Hypothalamus (tissue), 51 donors: ENCODE data around the gene PLEK.
"Not testable (repeated sequence)": the region's sequence is repeated elsewhere in the genome, so short reads cannot be mapped to it uniquely, and the experiment has no call there.

Source experiments
- DNase-seq, 51 donors: peaks; one replicate each; lab custom pipeline; 2025; lab: John Stamatoyannopoulos, UW

Gene PLEK

GRCh38 chr2:68365087-68365486 lies at the start of gene PLEK:
Gene PLEK, plus strand, starts transcription at chr2:68365282. Its CDS starts 70 bp downstream, at chr2:68365352.
- DNase-seq, result peak in 18 of 51 donors; percentile 5 to 50 (median 12)

GRCh38 chr2:68316111-68316510 lies 49.0 kb upstream of the PLEK start:
- DNase-seq, result no peak

GRCh38 chr2:68317971-68318913 lies 46.8 kb upstream of the PLEK start:
- peak in 36 of 51 donors; percentile 2 to 71 (median 31) for DNase-seq

DNA sequence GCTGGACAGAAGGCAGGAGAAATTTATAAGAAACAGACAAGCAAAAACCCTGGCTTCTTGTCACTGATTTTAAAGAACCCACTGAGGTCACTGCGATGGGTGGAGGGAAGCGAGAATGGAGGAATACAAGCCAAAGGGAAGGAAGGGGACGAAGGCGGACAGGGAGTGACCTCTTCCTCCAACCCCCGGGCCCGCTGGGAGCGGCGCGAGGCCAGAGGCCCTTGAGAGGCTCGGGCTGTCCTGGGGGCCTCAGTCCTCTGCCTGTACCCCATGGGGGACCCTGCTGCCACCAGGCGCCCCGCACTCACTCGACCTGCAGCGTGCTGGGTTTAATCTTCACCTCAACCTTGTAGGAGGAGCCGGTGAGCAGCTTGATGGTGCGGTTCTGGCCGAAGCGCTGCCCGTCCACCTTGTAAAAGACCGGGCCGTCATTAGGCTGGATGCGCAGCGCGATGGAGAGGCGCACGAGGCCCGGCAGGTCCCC lies 46.1 kb upstream of the PLEK start:
- peak in 32 of 51 donors; percentile 29 to 74 (median 53) for DNase-seq

- DNase-seq, result peak in 50 of 51 donors; percentile 33 to 88 (median 68)
These were observed 45.5 kb upstream of the PLEK start, which contains the start of gene CNRIP1 for GRCh38 chr2:68319398-68320117. Gene CNRIP1, minus strand, starts transcription at chr2:68319949. Its CDS starts 549 bp downstream, at chr2:68319400.

GRCh38 chr2:68320118-68320641 lies 44.9 kb upstream of the PLEK start:
- DNase-seq, result peak in 15 of 51 donors; percentile 1 to 59 (median 6)

DNA sequence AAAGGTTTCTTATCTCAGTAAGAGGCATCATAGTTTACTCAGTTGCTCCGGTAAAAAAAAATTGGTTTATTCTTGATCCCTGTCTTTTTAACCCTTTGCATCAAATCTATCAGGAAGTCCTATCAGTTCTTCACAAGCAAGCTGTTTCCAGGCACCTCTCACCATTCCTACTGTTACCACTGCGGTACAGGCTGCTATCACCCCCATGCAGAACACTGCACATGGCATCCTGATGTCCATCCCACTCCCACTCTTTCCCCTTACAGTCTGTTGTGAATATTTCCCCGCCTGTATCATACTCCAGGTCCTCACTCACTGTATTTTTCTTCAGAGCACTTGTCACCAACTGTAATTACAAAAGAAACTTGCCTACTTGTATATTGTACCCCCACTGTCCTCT lies 40.0 kb upstream of the PLEK start:
- no peak for DNase-seq

- DNase-seq, result no peak
These were observed 36.2 kb upstream of the PLEK start for GRCh38 chr2:68328901-68329300.

DNA sequence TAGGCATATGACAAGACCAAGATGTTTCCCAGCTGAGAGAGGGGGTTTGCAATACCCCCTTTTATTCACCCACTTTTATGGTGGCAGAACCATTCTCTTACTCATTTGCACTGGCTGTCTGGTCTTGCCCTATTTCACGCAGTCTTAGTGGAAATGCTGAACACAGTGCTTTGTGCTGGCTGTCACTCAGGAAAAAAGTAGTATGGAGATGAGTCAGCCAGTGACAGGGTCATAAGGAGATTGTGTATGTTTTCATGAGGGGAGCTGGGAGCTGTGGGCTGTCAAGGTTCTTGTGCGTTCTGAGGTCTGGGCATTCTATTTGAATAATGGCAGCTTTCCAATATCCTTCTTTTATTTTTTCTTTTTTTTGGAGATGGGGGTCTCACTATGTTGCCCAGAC lies 34.4 kb upstream of the PLEK start:
- no peak for DNase-seq

DNA sequence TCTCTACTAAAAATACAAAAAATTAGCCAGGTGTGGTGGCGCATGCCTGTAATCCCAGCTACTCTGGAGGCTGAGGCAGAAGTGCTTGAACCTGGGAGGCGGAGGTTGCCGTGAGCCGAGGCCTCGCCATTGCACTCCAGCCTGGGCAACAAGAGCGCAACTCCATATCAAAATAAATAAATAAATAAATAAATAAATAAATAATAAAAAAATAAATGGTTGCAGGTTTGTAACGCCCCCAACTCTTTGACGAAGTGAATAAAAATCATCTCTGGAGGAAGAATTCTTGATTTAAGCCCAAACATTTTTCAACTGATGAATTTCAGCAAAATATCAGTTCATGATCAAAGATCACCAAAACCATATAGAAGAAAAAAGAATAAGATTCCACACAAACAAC lies 32.1 kb upstream of the PLEK start:
- no peak for DNase-seq

- DNase-seq, result no peak
These were observed 31.2 kb upstream of the PLEK start for GRCh38 chr2:68333931-68334330.

DNA sequence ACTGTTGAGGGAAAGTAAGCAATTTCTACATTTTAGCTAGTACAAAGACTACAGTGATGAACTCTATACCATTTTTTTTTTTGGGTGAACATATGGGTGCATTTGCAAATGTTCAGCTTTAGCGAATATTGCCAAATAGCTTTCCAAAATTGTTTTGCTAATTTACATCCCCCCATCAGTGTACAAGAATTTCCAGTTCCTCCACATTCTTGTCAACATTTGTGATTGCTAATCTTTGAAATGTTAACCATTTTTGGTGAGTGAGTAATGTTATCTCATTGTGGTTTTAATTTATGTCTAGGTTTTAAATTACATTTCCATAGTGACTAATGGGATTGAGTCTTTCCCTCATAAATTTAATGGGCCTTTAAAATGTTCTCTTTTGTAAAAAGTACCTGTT lies 28.9 kb upstream of the PLEK start:
- DNase-seq, result no peak

DNA sequence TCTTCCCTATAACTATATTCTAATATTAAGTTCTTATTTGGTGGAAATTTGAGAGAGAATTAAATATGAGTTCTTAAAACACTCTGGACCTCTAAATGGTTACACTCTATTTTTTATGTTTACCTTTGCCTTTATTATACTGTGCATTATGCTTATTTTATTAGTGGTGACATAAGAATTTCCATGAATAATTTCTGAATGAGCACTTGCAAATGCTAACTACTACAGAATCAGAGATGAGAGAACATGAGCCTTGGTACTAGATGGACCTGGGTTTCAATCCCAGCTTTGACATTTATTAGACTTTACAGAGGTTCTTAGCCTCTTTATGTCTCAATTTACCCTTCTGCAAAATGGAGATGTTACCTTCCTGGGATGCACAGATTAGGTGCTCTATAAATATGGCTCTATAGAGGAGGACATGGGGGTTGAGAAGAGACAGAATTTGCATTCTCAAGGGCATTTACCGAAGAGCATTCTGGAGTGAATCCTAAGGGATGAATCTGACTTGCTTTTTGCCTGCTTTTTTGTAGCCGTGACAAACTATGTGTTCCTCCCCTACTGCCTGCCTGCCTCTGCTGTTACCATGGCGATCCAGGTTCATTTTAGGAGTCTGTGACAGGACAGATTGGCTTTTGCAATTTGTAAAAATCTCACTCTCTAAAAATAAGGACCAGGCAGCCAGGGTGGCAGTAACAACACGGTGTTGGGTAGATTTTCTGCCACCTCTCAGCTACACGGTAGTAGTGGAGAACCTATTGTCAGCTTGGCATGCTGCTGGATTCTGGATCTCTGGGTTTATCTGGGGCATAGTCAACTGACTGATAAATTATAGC lies 24.6 kb upstream of the PLEK start:
- peak in 6 of 51 donors; percentile 1 to 37 (median 4) for DNase-seq

DNA sequence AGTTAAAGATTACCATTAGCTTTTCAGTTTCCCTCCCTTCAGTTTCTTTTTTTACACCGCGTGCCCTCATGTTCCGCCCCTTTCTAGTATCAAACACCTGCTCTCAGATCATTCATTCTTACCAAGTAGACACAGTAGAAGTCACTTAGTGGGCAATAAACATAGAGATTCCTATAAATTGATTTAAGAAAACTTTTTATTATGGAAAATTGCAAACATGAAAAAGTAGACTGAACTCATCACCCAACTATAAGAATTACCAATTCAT lies 24.1 kb upstream of the PLEK start:
- DNase-seq, result no peak

DNA sequence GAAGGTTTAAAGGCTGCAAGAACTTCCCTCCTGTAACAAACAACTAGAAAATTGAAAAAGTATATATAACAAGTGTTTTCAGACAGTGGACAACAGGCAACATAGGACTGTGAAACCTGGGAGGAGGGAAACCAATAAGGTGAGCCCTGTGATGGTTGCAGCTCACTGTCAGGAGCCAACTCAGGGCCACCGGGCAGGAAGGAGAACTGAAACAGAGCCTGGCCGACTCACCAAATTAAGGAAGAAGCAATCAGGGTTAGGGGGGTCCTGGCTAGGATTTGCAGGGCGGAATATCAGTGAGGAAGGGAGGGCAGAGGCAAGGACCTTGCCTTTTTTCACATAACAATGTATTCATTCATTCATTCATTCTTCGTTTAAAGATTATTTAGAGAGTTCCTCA lies 23.5 kb upstream of the PLEK start:
- no peak for DNase-seq

DNA sequence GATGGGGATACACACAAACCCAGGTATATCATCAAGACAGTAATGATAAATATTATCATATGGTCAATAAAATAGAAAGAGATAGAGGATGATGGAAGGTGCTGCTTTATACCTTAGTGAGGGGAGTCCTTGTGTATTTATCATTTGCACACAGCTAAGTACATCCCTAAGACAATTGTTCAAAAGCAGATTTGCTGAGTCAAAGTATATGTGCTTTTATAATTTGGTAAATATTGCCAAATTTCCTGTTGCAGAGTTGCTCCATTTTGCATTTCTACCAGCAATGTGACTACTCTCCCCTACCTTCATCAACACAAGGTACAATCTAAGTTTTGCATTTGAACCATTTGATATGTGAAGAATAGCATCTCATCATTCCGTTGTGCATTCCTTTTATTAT lies 22.6 kb upstream of the PLEK start:
- no peak for DNase-seq

DNA sequence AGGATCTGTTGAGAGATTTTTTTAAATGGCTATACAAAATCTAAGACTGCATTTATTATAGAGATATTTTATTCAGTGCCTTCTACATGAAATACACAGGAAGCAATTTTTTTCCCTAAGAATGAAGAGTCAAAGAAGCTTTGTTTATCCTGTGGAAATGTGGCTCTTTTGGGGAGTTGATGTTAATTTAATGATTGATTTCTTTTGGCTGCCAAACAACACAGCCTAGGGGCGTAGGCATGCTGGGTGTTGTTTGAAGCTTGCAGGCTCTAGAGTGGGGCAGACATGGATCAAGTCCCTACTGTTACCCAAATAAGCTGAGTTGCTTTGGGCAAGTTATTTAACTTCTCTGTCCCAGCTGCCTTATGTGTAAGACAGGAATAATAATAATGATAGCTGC lies 21.1 kb upstream of the PLEK start:
- DNase-seq, result no peak

DNA sequence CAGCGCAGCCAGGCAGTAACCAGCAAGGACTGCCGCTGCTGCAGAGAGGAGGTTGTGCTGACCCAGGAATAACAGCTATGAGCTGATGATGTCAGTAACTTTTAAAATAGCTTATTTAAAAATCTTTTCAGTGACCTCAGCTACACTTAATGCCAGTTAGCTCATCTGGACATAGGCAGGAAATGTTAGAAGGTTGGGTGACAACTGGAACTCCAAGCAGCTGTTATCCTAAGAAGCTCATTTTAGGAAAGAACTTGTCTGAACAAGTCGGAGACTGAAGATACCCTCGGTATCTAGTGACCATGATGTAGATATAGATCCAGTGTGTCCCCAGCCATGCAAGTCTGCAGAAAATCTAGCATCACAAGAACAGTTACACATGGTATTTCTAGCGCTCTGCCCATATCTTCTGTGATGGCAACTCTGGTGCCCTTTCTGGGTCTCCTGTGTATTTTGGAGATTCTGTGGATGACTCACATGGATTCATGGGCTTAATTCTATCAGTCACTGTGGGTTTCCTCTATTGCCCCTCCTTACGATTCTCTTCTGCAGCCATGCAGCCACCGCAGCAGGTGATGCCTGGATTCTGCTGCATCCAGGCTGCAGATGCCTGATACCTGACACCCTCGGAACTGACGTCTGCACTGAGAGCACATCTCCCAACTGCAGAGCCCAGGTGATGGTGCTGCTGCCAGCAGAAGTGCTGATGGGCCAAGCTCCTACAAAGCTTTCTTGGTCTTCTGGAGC lies 19.8 kb upstream of the PLEK start:
- DNase-seq, result no peak

DNA sequence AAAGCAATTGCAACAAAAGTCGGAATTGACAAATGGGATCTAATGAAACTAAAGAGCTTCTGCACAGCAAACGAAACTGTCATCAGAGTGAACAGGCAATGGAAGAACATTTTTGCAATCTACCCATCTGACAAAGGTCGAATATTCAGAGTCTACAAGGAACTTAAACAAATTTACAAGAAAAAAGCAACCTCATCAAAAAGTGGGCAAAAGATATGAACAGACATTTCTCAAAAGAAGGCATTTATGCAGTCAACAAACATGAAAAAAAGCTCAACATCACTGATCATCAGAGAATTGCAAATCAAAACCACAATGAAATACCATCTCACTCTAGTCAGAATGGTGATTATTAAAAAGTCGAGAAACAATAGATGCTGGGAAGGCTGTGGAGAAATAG lies 16.0 kb upstream of the PLEK start:
- DNase-seq, result not testable (repeated sequence)

DNA sequence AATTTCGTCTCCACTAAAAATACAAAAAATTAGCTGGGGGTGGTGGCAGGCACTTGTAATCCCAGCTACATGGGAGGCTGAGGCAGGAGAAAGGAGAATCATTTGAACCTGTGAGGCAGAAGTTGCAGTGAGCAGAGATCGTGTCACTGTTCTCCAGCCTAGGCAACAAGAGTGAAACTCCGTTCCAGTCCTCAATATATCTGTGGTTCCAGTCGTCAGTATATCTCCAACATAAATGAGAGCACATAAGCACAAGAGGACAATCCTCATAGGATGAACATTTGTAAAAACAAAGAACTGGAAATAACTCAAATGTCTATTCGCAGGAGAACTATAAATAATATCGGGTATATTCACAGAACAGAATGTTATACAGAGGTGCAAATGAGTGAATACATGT lies 13.1 kb upstream of the PLEK start:
- no peak for DNase-seq
